ENCODE data around the gene MAB21L3.

- TF ChIP-seq YY1 (IDR thresholded peaks at IDR 0.05; ENCODE audit: low read depth) (no peak), FOXM1 (IDR thresholded peaks at IDR 0.05; ENCODE audit: borderline replicate concordance, low read depth) (no peak)
- TF ChIP-seq, protein P1, sequence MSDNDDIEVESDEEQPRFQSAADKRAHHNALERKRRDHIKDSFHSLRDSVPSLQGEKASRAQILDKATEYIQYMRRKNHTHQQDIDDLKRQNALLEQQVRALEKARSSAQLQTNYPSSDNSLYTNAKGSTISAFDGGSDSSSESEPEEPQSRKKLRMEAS (IDR thresholded peaks at IDR 0.05) = no peak
These were observed 7.3 kb downstream of the MAB21L3 start for GRCh38 chr1:116118471-116118870.

Data from Ishikawa (cell line).